ENCODE results near the gene PPP1R1B. TPM values are rescaled to one million over a fixed set of nuclear protein-coding genes. Genes with fewer than 3 reads are reported as not detected.

The PPP1R1B gene
- total RNA-seq, 1 donor from 2014 or later, result not detected

GRCh38 chr17:39641097-39641496 lies 14.3 kb downstream of the PPP1R1B start:
- DNase-seq (ENCODE audit: low read depth), result no peak
- no peaks in the 10 kb centered on the region for H3K27me3 ChIP-seq (ENCODE audit: control insufficient read depth, insufficient read depth, low read length)
- TF ChIP-seq, protein P1, sequence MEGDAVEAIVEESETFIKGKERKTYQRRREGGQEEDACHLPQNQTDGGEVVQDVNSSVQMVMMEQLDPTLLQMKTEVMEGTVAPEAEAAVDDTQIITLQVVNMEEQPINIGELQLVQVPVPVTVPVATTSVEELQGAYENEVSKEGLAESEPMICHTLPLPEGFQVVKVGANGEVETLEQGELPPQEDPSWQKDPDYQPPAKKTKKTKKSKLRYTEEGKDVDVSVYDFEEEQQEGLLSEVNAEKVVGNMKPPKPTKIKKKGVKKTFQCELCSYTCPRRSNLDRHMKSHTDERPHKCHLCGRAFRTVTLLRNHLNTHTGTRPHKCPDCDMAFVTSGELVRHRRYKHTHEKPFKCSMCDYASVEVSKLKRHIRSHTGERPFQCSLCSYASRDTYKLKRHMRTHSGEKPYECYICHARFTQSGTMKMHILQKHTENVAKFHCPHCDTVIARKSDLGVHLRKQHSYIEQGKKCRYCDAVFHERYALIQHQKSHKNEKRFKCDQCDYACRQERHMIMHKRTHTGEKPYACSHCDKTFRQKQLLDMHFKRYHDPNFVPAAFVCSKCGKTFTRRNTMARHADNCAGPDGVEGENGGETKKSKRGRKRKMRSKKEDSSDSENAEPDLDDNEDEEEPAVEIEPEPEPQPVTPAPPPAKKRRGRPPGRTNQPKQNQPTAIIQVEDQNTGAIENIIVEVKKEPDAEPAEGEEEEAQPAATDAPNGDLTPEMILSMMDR (IDR thresholded peaks at IDR 0.05; ENCODE audit: insufficient read depth, low read length, poor library complexity, severe bottlenecking), result no peak
- H3K4me3 ChIP-seq (ENCODE audit: low read depth, low read length), result no peak overlapping the region
- no peaks in the 10 kb centered on the region for H3K36me3 ChIP-seq (ENCODE audit: control insufficient read depth, insufficient read depth, low read length)

- TF ChIP-seq, protein P1 (IDR thresholded peaks at IDR 0.05; ENCODE audit: insufficient read depth, low read length, poor library complexity, severe bottlenecking), result no peak
- DNase-seq (ENCODE audit: low read depth), result no peak
- no peaks in the 10 kb centered on the region for H3K27me3 ChIP-seq (ENCODE audit: control insufficient read depth, insufficient read depth, low read length)
- H3K36me3 ChIP-seq (ENCODE audit: control insufficient read depth, insufficient read depth, low read length), result no peaks in the 10 kb centered on the region
- H3K4me3 ChIP-seq (ENCODE audit: low read depth, low read length), result no peak overlapping the region
Observed at GRCh38 chr17:39641883-39642282, 15.1 kb downstream of the PPP1R1B start.

- no peaks in the 10 kb centered on the region for H3K36me3 ChIP-seq (ENCODE audit: control insufficient read depth, insufficient read depth, low read length)
- DNase-seq (ENCODE audit: low read depth), result no peak
- H3K27me3 ChIP-seq (ENCODE audit: control insufficient read depth, insufficient read depth, low read length), result no peaks in the 10 kb centered on the region
- H3K4me3 ChIP-seq (ENCODE audit: low read depth, low read length), result no peak overlapping the region
- TF ChIP-seq, protein P1 (IDR thresholded peaks at IDR 0.05; ENCODE audit: insufficient read depth, low read length, poor library complexity, severe bottlenecking), result no peak
Observed at GRCh38 chr17:39642291-39643074, 15.7 kb downstream of the PPP1R1B start.

DNA sequence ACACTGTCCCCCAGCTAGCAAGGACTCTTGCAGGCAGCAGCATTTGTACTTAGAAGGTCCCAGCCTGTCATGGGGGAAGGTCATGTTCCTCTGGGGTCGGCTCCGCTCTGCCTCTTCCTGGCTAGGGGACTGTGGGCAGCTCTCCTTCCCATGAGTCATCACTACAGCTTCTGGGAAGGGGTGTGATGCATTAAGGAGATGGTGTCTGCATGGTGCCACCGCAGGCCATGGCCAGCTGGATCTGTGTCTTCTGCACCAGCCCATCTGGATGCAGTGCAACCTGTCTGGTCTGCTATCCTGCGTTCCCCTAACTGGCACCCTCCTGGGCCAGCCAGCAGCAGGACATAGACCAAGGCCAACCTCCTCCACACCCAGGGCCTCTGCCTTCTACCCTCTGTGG lies 16.5 kb downstream of the PPP1R1B start:
- DNase-seq (ENCODE audit: low read depth), result no peak

DNA sequence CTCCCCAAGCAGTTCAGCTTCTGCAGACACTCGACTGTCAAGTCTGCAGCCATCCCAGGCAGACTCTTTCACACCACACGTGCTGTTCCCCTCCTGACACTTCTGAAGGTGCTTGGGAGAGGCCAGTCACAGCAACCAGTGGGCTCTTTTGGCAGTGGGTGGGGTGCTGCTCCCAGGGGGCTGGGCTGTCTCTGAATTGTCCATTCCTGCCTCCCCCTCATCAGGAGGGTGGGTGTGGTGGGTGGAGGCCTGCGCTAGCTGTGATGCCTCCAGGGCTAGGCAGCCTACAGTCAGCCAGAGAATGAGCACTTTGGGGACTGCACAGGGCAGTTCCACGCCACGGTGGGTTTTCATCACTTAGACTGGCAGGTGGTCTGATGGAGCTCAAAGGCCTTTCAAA lies 20.5 kb downstream of the PPP1R1B start:
- H3K27me3 ChIP-seq (ENCODE audit: control insufficient read depth, insufficient read depth, low read length), result no peaks in the 10 kb centered on the region
- no peak for DNase-seq (ENCODE audit: low read depth)
- H3K36me3 ChIP-seq (ENCODE audit: control insufficient read depth, insufficient read depth, low read length), result no peaks in the 10 kb centered on the region
- no peak overlapping the region for H3K4me3 ChIP-seq (ENCODE audit: low read depth, low read length)
- TF ChIP-seq, protein P1 (IDR thresholded peaks at IDR 0.05; ENCODE audit: insufficient read depth, low read length, poor library complexity, severe bottlenecking), result no peak

More for the DNA sequence above, 16.5 kb downstream of the PPP1R1B start:
- TF ChIP-seq, protein P1 (IDR thresholded peaks at IDR 0.05; ENCODE audit: insufficient read depth, low read length, poor library complexity, severe bottlenecking), result no peak
- Histone ChIP-seq H3K4me3 (ENCODE audit: low read depth, low read length) (no peak overlapping the region), H3K36me3 (ENCODE audit: control insufficient read depth, insufficient read depth, low read length) (no peaks in the 10 kb centered on the region), H3K27me3 (ENCODE audit: control insufficient read depth, insufficient read depth, low read length) (no peaks in the 10 kb centered on the region)
